GM21723 (cell line): Measurements from ENCODE around the gene AUH.

ENCODE experiments used
- ATAC-seq: cut with Tn5 transposase; IDR thresholded peaks from one replicate; pipeline ENCODE4 v1.9.1; 2021; ENCODE audit warnings: mild to moderate bottlenecking, moderate library complexity; ENCODE audit not compliant: unreplicated experiment

Gene AUH

GRCh38 chr9:91193658-91194391 lies 167.9 kb downstream of the AUH start:
- ATAC-seq: peak; percentile 82

DNA sequence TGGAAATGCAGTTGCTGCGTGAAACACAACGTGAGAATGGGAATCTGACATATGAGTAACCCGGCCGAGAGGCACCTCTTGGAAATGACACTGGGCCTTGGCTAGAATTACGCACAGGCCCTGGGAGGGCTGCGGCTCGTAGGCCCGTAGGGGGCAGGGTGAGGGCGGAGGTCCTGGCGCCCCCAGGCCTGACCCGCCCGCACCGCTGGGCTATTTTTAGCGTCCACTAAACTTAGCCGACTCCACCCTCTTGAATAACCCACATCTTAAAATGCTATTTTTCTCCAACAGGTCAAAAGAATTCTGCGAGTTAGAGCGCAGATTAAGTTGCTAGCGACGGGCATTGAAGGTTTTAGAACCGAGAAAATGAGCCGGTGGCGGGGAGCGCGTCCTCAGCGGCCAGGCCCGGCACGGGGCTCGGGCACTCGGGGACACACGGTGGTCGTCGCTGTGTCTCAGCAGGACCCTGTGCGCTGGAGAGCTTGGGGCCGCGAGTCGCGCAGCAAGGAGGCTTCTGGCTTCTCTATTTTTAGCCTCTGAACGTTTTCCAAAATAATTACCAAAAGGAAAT lies 168.5 kb downstream of the AUH start:
- peak; percentile 36 for ATAC-seq

DNA sequence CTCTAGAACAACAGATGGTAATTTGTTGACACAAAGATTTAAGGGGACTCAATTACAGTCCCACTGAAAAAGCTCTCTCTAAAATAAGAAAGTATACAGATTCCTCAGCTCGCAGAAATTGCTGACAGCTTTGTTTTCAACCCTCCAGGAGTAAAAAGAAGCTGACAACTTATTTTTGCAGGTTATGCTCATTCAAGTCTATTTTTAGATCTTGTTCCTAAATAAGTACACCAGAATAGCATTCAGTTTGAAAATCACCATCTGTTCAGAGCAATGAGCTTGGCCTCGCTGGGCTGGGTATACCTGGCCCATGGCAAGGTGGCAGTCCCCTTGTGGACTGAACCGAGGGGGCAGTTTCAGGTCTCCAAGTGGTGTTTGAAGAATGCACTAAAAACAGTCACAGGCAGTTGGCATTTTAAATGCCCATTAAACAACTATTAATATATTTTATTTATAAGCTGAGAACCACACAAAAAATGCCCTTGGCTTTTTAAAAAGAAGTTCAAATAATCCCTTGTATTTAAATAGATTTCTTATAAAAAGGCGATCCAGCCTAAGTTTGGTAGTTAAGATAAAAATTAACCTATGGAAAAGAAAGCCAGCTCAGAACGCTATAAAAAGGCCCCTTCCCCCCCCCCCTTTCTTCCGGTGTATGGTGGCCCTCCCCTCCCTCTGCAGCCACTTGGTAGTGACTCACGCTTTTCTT lies 169.2 kb downstream of the AUH start:
- no peak for ATAC-seq

DNA sequence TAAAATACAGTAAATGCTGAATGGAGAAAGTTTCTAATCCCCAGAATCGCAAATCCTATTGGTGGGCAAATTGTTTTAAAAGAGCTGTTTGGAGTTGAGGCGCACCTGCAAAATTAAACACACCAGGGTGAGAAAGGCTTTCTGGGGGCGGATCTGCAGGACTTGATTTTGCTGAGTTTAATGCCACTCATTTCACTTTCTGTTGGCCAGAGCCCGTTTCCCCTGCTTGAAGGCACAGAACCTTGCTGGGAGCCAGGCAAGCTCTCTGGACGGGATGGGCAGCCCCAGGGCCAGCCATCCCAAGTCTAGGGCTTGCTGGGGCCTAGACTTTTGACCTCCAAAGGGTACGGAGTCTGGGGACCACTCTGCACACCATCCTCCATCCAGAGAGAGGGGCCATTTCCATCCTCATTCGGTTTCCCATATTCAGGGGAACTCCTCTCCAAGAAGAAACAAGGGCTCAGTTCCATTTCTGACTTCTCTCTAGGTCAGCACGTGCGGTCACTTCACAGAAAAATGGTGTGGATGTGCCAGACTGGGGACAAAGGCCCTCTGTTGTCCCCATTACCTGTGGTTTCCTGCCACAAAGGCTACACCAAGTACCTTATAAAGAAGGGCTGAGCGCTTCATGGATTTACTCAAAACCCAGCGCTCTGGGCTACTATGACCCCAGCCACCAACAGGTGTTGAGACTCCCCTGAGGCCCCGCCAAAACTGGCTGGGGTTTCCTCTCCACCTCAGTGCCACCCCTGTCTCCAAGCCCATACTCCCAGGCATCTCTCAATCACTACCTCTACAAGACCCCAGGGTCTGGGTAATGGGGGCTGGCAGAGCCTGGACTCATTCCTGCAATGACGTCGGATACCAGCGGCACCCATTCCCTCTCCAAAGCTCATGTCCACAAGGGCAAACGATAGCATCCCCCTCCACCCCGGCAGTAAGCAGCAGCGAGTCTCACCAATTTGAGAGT lies 170.0 kb downstream of the AUH start:
- no peak for ATAC-seq

- no peak for ATAC-seq
Measured at GRCh38 chr9:91190062-91190461, 171.7 kb downstream of the AUH start.

- no peak for ATAC-seq
Measured at GRCh38 chr9:91188719-91189590, 172.8 kb downstream of the AUH start.

DNA sequence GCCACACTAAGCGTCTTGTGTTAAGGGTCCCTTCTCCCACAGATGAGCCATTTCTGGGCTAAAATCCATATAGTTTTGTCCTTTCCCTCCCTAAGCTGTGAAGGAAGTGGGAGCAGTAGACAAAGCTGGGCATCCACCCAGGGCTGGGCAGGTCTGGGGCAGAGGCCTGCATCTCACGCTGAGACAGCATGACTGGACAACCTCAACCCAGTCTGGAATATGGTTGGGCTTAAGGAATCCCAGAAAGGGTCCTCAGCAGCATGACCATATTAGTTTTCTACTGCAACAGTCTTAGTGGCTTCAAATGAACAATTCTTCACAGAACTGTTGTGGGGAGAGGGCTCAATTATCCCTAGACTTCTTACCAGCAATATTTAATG lies 173.8 kb downstream of the AUH start:
- ATAC-seq: no peak

DNA sequence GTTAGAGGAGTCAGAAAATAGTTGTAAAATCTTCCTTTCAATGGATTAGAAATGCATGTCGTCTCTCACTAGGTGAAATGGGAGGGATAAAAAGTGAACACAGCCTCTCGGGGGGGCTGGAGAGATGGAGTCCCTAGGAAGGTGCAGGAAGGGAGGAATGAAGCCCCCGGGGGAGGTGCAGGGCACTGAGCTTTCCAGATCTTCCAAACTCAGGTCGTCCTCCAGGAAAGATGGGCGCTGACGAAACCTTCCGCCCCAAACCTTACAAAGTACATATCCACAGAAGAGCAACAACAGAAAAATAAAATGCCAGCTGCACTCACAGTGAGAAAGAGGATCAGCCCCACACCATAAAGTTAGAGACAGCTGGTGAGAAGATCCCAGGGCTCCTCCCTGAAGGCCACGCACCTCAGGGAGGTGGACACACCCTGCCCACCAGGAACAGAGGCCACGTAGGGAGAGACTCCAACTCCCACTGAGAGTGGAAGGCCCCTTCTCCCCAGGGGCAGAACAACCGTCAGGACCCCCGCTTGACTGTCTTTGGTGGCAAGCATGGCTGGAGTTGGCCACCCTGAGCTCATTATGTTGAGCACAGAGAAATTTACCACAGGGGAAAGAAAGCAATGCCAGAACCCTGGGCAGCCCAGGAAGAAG lies 174.3 kb downstream of the AUH start:
- ATAC-seq: no peak

DNA sequence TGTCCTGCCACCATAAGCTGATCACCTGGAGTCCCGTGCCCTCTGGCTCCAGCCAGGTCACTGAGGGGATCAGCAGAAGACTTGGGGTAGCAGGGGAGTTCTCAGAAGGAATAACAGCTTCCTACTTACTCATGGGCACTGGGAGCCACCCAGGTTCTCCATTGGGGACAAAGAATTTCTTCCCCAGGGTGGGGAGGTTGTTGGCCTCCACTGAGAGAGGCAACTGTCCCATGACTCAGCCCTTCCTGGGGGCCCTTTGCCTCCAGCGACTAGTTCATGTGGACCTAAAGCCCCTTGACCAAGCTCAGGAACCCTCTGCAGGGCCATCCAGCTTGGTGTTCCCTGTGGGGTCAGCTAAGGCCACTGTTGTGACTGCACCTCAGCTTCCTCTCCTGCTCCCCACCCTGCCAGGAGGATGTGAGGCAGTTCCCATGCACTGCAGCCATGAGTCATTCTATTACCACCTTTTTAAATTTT lies 175.0 kb downstream of the AUH start:
- ATAC-seq: no peak

- no peak for ATAC-seq
Measured at GRCh38 chr9:91185193-91185886, 176.4 kb downstream of the AUH start.

DNA sequence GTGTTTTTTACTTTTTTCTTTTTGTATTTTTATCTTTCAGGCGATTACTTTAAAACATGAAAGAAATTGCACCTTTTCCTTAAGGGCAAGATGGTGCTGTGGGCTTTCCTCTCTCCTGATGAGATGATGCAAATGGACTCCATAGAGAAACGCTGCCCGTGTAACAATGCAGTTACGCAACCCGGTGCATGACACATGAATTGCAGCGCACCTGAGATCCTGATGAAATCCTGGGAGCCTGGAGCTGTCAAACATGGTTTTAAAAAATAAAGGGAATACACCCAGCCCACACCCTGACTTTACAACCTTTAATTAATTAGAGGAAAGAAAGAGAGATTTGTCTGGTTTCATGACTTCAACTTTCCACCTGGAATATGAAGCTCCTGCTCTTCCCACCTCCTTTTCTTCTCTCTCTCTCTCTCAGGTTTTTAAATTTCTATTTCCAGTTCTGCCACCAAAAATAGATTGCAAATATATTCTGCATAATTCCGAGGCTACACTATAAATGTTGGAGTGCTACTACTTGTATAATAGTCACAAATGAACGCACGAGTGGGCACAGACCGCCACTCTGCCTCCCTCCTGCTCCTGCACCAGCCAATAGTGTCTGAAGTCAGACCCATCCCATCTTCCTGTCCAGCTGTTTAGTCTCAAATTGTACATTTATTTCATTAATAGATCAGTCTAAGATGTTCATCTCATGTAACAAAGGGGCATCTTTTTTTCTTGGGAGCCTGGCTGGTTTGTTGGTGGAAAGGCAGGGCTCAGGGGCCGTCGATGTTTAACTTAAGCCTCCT lies 179.1 kb downstream of the AUH start:
- ATAC-seq: no peak

GRCh38 chr9:91181541-91181940 lies 180.2 kb downstream of the AUH start:
- no peak for ATAC-seq

DNA sequence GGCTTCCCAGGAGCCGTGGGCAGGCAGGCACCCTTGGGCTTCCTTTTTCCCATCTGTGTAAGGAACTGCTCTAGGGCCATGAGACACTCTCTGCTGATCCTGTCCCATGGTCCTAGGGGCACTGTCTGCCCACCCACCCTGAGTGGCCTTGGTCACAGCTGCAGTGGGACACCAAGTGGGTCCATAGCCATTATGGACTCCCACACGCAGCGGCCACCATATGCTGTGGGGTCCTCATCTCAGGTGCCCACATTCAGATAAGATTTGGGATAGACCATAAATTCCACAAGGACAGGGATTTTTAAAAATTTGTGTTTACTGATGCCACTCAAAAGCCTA lies 180.8 kb downstream of the AUH start:
- no peak for ATAC-seq

DNA sequence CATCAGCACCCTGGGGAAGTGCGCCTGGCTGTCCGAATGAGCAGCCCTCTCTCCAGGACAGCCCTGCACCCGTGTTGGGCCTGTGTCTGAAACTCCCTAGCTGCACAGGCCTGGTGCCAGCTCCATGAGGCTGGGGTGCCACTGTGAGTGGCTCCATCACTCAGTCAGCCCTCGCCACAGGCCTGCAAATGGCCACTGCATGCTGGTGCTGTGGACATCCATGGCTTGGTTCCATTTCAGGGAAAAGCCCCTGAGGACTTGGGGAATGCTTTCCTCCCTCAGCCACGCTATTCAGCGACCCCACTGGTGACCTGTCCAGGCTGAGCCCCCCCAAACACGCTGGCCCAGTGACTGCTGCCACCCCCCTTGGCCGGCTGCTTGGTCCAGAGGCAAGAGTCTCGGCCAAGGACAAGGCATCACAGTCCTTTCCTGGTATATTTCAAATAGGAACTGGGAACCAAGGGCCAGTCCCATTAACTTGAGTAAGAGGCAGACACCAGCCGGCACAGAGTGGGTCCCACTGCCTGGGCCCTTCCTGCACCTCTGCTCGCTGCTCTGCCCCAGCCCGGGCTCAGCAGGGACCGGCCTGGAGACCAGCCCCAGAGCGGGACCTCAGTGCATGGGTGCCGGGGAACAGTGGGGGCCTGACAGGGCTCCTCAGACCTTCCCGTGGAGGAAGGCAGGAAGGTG lies 181.3 kb downstream of the AUH start:
- no peak for ATAC-seq

DNA sequence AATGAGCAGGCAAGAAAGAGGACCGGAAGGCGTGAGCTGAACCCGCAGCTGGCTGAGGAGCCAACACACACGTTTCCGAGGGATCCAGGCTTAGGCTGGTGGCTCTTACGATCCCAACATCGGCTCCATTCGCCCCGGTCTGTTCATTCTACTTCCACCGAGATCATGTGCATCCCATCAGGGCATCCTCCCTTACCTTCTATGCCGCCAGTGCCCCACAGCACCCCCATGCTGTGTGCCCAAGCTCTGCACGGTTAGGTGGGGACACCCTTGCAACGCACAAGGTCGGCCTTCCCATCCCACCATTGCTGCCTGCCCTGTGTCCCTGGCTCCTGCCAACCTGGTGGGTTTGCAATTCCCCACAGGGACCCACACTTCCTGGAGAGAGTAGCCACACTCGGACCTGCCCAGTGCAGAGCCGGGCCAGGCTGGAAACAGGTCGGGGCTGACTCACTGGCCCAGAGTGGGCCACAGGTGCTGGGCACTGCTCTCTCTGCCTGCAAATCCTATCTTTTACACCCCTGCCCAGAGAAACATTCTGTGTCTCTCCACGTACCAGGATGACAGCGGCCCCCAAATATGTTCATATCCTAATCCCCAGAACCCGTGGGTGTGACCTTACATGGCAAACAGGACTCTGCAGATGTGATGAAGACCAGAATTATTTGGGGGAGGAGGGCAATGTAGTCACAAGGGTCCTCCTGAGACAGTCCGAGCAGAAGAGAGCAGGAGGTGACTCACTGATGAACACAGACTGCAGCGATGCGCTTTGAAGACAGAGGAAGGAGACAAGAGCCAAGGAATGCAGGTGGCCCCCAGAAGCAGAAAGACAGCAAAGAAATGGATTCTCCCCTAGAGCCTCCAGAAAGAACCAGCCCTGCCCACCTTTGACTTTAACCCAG lies 182.2 kb downstream of the AUH start:
- ATAC-seq: no peak
